ENCODE measurements around the gene C10orf71.

GRCh38 chr10:49269523-49269922, 29.4 kb upstream of the C10orf71 start:
- TF ChIP-seq RARB (CRISPR knock-in tag; IDR thresholded peaks at IDR 0.05) (no peak), BACH2 (CRISPR knock-in tag; IDR thresholded peaks at IDR 0.05; ENCODE audit: borderline replicate concordance) (no peak), PATZ1 (CRISPR knock-in tag; IDR thresholded peaks at IDR 0.05; ENCODE audit: borderline replicate concordance) (no peak), CREB5 (CRISPR knock-in tag; IDR thresholded peaks at IDR 0.05; ENCODE audit: low read depth) (no peak), SNAI2 (CRISPR knock-in tag; IDR thresholded peaks at IDR 0.05) (no peak), OSR1 (CRISPR knock-in tag; IDR thresholded peaks at IDR 0.05) (no peak), ARNTL (CRISPR knock-in tag; IDR thresholded peaks at IDR 0.05; ENCODE audit: borderline replicate concordance, low read depth) (no peak), ZNF565 (CRISPR knock-in tag; conservative IDR thresholded peaks at IDR 0.05; ENCODE audit: low read depth) (no peak), ZNF70 (CRISPR knock-in tag; IDR thresholded peaks at IDR 0.05) (no peak), ZFP3 (CRISPR knock-in tag; IDR thresholded peaks at IDR 0.05) (no peak), ZFP30 (CRISPR knock-in tag; IDR thresholded peaks at IDR 0.05) (no peak)

Measured in SK-N-SH treated with all-trans-retinoic acid at 6 μM for 48 hours (cell line).